Stimulated activated CD8-positive, alpha-beta memory T cell treated with anti-CD3 and anti-CD28 coated beads, Interleukin-12 subunit alpha, Interleukin-12 subunit beta, amount 100 ng/mL, for 24 hours (primary cell): Measurements from ENCODE around the gene RPL39.
A peak's percentile ranks its signal among the peaks of the same experiment; 100 is the strongest.
"Not testable (repeated sequence)": the region's sequence is repeated elsewhere in the genome, so short reads cannot be mapped to it uniquely, and the experiment has no call there.

Experiments used
- DNase-seq: peaks from one replicate; pipeline ENCODE4 v3.0.0-alpha.2; 2020; ENCODE audit errors: extremely low read depth

The RPL39 gene

DNA sequence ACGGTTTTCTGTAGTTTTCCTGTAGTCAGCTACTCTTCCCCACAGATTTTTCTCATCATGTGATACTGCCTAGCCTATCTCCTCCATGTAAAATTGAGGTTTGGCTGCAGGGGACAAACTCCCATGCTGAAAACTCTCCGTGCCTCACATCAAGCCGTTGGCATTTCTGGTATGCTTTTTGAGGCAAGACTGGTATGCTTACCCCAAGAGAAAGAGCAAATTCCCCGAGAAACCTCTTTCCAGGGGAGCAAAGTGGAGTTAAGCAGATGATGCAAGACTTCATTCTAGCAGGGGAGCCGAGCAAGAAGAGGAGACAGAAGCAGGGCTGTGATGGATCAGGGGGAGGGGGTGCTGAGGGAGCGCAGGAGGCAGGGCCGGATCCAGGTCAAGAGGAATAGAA is 28.2 kb downstream of the RPL39 start:
- no peak for DNase-seq

DNA sequence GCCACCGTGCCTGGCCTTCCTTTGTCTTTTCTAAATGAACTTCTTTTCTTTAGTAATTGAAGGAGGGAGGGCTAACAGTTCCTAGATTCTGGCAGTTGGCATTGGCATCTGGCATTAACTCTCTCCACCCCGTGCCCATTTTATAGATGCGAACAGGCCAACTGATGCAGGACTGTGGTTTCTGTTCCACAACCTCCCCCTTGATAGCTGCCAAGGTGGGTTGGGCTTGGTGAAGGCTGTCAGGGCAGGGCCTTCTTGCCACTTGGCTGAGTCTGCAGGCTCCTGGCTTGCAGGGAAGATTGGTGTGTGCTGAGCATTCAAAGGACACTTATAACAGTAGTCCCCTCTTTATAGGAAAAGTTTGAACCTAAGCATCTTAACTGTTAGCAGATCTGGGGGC is 28.7 kb downstream of the RPL39 start:
- no peak for DNase-seq

DNA sequence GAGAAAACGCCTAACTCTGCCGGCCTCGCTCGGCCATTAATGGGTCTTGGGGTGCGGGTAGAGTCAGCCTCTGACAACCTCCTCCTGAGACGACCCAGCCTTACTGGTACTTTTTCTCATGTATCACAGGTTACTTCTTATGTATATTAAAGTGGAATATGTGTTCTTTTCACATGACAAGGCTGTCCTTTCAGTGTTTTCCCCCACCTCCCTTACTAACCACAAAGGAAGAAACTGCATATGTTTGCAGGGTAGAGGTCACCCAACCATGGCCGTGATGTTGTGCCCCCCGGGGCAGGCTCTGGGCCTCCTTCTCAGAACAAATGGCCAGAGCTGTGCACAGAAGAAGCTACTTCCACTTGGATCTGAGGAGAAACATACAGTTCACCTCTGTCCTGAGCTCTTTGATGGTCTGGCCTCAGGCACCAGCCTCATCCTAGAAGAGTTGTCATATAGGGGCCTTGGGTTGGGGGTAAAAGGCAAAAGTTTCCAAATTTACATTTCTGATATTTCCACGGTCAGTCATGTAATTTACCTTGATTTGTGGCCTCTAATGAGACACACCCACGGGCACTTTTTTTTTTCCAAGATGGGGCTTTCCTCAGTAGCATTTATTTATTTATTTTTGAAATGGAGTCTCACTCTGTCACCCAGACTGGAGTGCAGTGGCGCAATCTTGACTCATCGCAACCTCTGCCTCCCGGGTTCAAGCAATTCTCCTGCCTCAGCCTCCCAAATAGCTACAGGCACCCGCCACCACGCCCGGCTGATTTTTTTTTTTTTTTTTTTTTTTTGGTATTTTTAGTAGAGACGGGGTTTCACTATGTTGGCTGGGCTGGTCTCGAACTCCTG is 31.2 kb downstream of the RPL39 start:
- DNase-seq: no peak

DNA sequence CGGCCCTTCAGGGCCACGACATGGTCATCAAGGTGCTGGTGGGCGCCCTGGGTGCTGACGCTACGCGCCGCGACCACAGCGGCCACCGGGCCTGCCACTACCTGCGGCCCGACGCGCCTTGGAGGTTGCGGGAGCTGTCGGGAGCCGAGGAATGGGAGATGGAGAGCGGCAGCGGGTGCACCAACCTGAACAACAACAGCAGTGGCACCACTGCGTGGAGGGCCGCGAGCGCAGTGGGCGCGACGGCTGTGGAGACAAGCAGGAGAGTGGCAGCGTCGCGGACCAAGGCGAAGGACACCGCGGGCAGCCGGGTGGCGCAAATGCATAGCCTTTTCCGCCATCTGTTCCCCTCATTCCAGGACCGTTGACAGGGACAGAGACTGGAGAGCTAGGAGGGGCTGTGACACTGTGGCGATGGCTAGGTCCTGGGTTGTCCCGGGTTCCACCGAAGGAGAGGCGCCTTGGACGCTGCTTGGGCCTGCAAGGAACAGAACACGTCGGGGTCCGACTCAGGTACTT is 32.1 kb downstream of the RPL39 start:
- no peak for DNase-seq

DNA sequence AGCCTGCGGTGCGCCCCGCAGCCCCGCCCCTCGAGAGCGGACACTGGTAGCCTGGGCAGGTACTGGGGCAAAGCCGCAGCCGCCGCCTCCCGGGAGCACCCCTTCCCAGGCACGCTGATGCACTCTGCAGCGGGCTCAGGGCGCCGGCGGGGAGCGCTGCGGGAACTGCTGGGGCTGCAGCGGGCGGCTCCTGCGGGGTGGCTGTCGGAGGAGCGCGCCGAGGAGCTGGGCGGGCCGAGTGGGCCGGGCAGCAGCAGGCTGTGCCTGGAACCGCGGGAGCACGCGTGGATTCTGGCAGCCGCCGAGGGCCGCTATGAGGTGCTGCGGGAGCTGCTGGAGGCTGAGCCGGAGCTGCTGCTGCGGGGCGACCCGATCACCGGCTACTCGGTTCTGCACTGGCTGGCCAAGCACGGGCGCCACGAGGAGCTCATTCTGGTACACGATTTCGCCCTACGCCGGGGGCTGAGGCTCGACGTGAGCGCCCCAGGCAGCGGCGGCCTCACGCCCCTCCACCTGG is 32.6 kb downstream of the RPL39 start:
- no peak for DNase-seq

DNA sequence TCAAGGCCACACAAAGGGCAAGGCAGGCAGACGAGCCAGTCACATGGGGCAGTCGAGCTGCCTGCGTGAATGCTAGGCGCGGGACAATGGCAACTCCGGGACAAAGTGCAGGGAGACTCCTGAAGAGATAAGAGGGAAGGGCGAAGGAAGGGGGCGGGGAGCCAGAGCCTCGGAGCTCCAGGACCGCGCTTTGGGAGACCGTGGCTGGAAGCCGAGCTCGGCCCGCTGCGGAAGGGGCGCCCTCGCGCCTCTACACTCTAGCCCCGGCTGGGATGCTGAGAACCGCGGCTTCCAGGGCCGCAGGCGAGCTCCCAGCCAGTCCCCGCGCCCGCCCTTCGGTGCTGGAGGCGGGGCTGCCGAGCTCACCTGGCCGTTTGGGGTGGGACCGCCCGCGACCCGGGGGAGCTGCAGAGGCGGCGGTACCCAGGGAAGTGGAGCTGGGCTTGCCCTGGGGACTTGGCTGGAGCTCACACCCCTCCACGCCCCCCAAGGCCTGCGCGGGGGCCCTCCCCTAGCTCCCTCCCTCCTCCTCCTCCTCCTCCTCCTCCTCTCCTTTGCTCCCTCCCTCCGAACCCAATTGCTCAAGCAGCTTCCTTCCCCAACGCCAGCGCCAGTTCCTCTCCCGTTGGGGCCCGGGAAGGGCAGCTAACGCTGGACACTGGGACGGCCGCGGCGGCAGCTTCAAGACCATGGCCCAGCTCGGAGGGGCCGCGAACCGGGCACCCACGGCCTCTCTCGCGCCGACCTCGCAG is 33.3 kb downstream of the RPL39 start, which contains the start of gene SOWAHD:
TSS of gene SOWAHD (plus strand) at position 610 of the 752 bp plus-strand sequence. CDS start at position 690, 80 bp downstream.
- no peak for DNase-seq

DNA sequence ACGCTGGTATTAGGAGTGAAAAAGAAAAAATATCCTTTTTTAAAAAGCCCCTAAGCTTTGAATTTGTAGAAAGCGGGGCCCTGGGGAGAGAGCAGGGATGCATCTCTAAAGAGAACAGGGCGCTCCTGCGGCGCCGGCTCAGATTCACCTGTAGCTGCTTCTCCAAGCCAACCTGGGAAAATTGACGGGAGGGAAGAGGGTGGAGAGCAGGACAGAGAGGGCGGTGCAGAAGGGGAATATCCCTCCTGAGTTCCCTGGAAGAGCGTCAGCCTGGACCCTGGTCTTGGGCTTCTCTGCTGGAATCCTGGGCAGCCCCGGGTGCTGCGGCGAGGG is 33.8 kb downstream of the RPL39 start:
- no peak for DNase-seq

DNA sequence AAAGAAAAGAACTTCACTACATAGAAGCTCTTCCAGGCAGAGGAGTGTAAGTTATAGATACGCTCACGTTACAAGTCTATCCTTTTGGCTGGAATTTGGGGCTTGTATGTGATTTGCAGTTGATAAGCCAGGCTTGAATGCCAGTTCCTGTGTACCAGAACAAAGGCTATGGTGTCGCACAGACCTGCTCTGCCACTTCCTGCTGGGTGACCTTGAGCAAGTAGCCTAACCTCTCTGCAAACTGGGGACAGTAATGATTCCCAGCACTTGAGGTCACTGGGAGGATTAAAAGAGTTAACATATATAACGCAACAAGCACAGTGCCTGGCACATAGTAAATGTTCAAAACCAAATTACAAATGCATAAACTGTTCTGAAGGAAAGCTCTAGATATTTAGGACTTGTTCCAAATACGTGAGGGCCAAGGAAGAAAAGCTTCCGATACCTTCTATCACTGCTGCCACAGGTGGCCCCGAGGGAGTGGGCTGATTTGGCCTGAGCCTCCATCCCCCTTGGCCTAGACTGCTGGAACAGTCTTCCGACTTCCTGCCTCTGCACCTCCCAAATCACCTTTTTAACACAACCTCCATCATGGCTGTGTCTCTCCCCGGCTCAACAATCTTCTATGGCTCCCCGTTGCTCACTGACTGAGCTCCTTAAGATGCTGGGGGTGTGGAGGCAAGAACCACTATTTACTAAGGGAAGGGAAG is 34.3 kb downstream of the RPL39 start:
- no peak for DNase-seq

DNA sequence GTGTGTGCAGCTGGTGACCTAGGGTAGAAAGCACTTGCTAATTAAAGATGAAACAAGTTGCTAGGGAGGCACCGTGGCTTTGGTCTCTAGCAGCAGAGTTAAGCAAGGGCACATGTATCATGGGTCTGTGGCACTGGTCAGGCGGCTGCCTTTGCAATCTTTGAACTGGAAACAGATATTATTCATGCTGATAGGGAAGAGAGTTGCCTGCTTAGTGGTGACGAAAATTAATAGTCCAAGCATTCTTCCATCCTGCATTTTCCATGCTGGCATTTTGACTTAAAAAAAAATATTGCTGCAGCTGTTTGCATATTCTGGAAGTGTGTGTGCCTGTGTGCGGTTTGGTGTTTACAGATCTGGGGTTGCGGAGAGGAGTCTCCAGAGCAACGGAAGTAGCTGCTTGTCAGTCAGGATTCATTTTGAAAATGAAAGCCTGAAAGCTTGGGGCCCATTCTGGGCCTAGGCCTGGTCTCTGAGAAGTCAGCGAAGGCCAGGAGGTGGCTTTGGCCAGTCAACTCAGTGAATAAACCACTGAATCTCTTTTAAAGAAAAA is 35.4 kb downstream of the RPL39 start:
- DNase-seq: peak; percentile 14

DNA sequence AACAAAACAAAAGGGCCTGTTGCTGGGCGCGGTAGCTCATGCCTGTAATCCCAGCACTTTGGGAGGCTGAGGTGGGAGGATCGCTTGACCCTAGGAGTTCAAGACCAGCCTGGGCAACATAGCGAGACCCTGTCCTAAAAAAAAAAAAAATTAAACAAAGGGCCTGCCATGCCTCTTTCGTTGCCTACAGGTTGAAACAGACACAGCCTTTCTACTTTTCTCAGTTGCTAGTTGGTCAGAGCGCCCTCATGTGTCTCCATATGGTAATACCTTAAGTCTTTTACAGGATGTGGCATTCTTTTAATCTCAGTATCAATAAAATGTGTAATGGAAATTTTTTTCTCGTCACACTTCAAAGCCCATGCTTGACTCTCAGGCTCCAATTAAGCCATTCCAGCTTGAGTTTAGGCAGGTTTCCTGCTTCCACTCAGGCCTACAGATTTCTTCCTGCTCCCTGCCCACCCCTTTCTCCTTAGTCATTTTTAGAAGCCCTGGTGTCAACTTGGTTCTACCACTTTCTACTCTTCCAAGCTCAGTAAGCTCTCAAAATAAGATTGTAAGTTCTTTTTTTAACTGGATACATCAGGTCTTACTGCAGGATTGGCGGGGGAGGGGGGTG is 37.7 kb downstream of the RPL39 start:
- no peak for DNase-seq

DNA sequence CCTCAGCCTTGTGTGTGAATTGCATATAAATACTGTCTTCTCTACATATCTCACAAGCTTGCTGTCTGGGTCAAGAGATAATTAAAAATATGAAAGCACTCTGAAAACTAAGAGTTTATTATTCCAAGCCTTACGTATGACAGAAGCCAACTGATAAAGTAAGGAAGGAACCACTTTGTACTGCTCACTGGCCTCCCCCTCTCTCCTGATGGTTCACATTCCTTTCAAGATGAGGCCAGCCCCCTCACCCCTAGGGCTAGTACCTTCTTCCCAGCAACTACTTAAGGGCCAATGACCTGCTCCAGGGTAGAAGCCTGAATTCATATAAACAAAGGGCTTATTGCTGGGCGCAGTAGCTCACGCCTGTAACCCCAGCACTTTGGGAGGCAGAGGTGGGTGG is 38.4 kb downstream of the RPL39 start:
- DNase-seq: no peak

DNA sequence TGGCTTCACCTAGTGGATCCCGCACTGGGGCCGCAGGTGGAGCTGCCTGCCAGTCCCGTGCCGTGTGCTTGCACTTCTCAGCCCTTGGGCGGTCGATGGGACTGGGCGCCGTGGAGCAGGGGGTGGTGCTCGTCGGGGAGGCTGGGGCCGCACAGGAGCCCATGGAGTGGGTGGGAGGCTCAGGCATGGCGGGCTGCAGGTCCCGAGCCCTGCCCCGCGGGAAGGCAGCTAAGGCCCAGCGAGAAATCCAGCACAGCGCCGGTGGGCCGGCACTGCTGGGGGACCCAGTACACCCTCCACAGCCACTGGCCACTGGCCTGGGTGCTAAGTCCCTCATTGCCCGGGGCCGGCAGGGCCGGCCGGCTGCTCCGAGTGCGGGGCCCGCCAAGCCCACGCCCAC is 40.7 kb downstream of the RPL39 start:
- not testable (repeated sequence) for DNase-seq

DNA sequence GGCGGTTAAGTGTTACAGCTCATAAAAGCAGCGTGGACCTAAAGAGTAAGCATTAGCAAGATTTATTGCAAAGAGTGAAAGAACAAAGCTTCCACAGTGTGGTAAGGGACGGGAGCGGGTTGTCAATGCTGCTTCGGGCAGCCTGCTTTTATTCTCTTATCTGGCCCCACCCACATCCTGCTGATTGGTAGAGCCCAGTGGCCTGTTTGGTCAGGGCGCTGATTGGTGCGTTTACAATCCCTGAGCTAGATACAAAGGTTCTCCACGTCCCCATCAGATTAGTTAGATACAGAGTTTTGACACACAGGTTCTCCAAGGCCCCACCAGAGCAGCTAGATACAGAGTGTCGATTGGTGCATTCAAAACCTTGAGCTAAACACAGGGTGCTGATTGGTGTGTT is 41.3 kb downstream of the RPL39 start:
- DNase-seq: not testable (repeated sequence)

DNA sequence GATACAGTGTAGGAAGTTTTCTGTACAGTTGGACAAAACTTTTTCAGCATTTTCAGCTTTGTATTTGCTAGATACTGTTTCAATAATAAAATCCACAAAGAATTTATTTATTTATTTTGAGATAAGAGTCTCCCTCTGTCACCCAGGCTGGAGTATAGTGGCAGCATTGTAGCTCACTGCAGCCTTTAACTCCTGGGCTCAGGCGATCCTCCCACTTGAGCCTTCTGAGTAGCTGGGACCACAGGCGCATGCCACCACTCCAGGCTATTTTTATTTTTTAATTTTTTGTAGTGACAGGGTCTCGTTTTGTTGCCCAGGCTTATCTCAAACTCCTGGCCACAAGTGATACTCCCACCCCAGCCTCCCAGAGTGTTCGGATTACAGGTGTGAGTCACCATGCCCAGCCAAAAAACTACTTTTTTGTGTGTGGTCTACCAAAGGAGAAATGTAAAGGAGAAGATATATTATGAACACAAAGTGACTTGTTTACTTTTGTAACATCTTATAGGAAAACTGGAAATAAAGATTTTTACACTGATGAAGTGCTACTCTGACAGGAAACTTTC is 46.1 kb downstream of the RPL39 start:
- DNase-seq: no peak

DNA sequence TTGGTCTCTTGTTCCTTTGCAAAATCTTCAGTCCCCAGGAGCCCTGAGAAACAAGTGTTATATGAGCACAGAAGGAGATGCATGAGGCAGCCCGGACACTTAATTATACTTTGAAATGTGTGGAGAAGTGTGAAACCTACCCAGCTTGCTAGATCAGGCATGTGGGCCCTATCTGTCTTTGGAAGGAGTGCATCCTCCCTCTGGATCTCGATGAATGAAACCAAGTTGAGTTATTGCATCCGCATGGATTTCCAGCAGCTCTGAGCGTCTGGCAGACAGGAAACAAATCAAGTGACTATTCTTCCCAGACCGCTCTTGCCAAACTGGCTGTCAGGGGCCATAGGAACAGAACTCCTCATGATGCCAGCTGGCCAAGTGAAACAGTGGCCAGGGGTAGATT is 52.7 kb downstream of the RPL39 start:
- DNase-seq: no peak
